ENCODE results near the gene MPP1. TPM values are rescaled to one million over a fixed set of nuclear protein-coding genes. Genes with fewer than 3 reads are reported as not detected.

The MPP1 gene
- total and polyA plus RNA-seq, 11 donors, result 17.7 to 73.2 (median 38.2) TPM

DNA sequence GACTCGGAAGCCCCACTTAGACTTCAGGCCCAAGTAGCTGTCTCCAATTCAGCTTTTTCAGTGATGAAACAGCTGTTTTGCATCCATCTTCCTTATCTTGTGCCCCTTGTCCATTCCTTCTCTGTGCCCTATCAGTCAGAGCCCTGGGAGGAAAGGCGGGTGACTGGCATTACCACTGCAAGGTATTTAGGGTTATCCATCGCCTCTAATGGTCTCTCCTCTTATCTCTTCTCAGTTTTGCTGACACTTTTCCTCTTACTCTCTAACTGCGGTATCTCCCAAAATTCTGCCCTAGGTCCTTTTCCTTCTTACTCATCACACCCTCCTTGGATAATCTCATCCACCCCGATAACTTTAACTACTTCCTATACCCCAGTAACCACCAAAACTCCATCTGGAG, 68.1 kb downstream of the MPP1 start:
- no peaks in the 10 kb centered on the region for H3K27me3 ChIP-seq
- H3K4me3 ChIP-seq, result no peak overlapping the region
- H3K9me3 ChIP-seq, result no peaks in the 10 kb centered on the region
- peak overlapping the region; percentile 61 to 92 (median 79) for H3K27ac ChIP-seq
- intact Hi-C loops (cut with DNase I), result no loop called here
- no peak for TF ChIP-seq POLR2A (IDR thresholded peaks at IDR 0.05)
- TF ChIP-seq, protein P1, sequence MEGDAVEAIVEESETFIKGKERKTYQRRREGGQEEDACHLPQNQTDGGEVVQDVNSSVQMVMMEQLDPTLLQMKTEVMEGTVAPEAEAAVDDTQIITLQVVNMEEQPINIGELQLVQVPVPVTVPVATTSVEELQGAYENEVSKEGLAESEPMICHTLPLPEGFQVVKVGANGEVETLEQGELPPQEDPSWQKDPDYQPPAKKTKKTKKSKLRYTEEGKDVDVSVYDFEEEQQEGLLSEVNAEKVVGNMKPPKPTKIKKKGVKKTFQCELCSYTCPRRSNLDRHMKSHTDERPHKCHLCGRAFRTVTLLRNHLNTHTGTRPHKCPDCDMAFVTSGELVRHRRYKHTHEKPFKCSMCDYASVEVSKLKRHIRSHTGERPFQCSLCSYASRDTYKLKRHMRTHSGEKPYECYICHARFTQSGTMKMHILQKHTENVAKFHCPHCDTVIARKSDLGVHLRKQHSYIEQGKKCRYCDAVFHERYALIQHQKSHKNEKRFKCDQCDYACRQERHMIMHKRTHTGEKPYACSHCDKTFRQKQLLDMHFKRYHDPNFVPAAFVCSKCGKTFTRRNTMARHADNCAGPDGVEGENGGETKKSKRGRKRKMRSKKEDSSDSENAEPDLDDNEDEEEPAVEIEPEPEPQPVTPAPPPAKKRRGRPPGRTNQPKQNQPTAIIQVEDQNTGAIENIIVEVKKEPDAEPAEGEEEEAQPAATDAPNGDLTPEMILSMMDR (IDR thresholded peaks at IDR 0.05), result no peak
- H3K36me3 ChIP-seq, result no peaks in the 10 kb centered on the region
- WGBS, 4 donors, result 67 to 73% (median 69%) methylated on average over 5 of the region's 5 CpGs
- peaks cover 5 to 85% (median 65%) of the 10 kb centered on the region in 12 donors for H3K4me1 ChIP-seq
- ATAC-seq, result no peak
- DNase-seq, result no peak

- Histone ChIP-seq H3K27ac (peak overlapping the region; percentile 58 to 92 (median 79)), H3K4me1 (peaks cover 9 to 96% (median 77%) of the 10 kb centered on the region in 12 donors), H3K4me3 (no peak overlapping the region), H3K9me3 (no peaks in the 10 kb centered on the region), H3K36me3 (no peaks in the 10 kb centered on the region), H3K27me3 (no peaks in the 10 kb centered on the region)
- WGBS, 4 donors, result 37 to 56% (median 43%) methylated on average over 7 of the region's 7 CpGs
- ATAC-seq (peak; percentile 76 to 82 (median 79)), DNase-seq (peak; percentile 62 to 86 (median 72))
- intact Hi-C loops (cut with DNase I), result no loop called here
- TF ChIP-seq, protein P1 (IDR thresholded peaks at IDR 0.05), result no peak
- TF ChIP-seq POLR2A (IDR thresholded peaks at IDR 0.05), result no peak
These were observed 69.4 kb downstream of the MPP1 start for GRCh38 chrX:154735695-154736393.

DNA sequence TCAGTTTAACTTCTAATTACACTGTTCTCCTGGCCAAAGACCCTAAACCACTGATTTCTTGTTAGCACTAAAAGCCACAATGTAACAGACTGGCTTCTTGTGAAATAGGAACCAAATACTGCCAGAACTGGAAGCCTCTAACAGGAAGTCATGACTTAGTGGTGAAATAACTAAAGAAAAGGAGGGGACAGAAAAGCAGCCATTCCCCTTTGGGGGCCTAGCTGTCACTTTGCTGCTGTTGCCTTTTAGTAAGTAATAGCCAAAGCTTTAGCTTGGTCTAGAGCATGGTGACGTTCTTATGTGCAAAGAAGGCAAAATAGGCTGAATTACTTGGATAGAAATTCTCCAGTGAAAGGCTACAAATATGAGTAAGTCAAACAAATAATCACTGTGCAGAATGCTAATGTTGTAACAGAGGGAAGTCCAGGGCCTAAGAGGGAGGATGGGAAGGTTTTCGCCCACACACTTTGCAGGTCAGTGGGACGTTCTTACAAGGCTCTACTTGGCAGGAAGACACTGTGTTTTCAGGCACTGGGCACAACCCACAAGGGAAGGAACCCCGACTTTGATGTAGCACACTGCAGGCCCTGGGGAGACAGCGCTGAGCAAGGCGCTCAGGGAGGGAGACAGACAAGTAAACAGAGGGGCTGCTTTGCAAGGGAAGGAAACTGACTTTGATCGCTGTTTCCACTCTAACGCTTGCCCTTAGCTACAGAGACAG, 71.1 kb downstream of the MPP1 start:
- DNase-seq (peak; percentile 33 to 65 (median 40)), ATAC-seq (peak; percentile 13 to 60 (median 30))
- H3K4me1 ChIP-seq, result peaks cover 9 to 100% (median 92%) of the 10 kb centered on the region in 12 donors
- intact Hi-C loops (cut with DNase I), result loop anchor here in 1 of 10 donors (5.0 kb wide), 1 partner anchor 37 kb away; no protein-coding TSS in a partner anchor
- H3K27ac ChIP-seq, result peak overlapping the region; percentile 58 to 92 (median 79)
- H3K4me3 ChIP-seq, result peak overlapping the region in 1 of 12 donors; percentile 30
- WGBS, 4 donors, result 16 to 33% (median 24%) methylated on average over 8 of the region's 8 CpGs
- TF ChIP-seq POLR2A (IDR thresholded peaks at IDR 0.05), result no peak
- TF ChIP-seq, protein P1 (IDR thresholded peaks at IDR 0.05), result no peak
- H3K27me3 ChIP-seq, result no peaks in the 10 kb centered on the region
- no peaks in the 10 kb centered on the region for H3K9me3 ChIP-seq
- no peaks in the 10 kb centered on the region for H3K36me3 ChIP-seq

DNA sequence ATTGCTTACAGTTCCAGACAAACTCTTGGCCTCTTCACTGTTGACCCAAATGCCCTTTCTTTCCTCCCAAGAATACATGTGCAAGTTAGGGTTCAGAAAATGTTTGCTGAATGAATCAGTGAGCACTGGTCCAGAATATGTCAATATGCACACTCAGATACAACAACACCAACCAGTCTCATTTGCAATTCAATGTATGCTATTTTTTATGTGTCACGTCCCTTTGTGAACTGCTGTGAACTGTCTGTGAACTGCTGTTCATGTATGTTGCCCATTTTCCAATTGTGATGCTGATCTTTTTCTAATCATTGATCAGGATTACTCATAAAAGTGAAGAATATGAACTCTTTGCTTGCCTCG, 72.2 kb downstream of the MPP1 start:
- TF ChIP-seq, protein P1 (IDR thresholded peaks at IDR 0.05), result no peak
- no peak for TF ChIP-seq POLR2A (IDR thresholded peaks at IDR 0.05)
- intact Hi-C loops (cut with DNase I), result loop anchor here in 1 of 10 donors (5.0 kb wide), 1 partner anchor 36 kb away; no protein-coding TSS in a partner anchor
- 67 to 75% (median 74%) methylated on average over 2 of the region's 2 CpGs for WGBS, 4 donors

More for the DNA sequence above, 72.2 kb downstream of the MPP1 start:
- peaks cover 9 to 100% (median 95%) of the 10 kb centered on the region in 12 donors for H3K4me1 ChIP-seq
- no peaks in the 10 kb centered on the region for H3K9me3 ChIP-seq
- H3K36me3 ChIP-seq, result no peaks in the 10 kb centered on the region
- no peak overlapping the region for H3K4me3 ChIP-seq
- DNase-seq (no peak), ATAC-seq (no peak)
- H3K27ac ChIP-seq, result peak overlapping the region; percentile 24 to 92 (median 82)
- H3K27me3 ChIP-seq, result no peaks in the 10 kb centered on the region
